GM12873 (cell line): ENCODE data around the gene DNMT3B.

Experiments used
- CTCF ChIP-seq: IDR thresholded peaks from 2 replicates; pipeline ENCODE4 v1.5.1; 2012; ENCODE audit warnings: low read depth, mild to moderate bottlenecking, moderate library complexity, low read length, control low read depth; ENCODE audit not compliant: insufficient read depth; ENCODE audit errors: missing control alignments

DNMT3B gene

DNA sequence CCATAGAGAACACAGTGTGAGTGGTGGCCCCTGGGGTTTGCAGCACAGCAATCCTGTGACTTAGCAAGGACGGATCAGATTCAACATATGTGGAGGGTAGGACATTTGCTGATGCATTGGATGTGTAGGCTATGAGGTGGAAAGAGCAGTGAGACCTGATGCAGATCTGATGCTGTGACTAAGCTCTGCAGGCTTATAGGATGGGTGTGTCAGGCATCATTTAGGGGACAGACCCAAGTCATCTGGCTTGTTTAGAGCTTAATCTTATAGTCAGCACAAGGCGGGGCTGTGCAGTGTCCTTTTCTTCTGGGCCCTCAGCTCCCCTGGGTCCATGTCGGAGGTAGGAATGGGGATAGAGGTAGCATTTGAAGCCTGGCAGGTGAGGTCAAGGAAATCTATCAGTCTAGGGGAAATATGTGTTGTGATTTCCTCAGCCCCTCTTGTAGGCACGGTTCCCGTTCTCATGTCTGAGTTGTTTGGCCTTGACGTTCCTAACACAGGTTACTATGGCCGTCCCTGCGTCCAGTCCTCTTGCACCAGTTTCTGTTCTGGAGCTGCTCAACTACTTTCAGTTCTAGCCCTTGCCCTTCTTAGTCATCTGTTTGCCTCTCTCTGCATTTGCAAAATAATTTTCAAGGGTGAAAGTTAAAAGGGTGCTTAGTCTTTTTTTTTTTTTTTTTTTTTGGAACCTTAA, 42.0 kb downstream of the DNMT3B start:
- TF ChIP-seq CTCF: no peak

- TF ChIP-seq CTCF: no peak
These were observed 42.6 kb downstream of the DNMT3B start for GRCh38 chr20:32804817-32805216.

- no peak for TF ChIP-seq CTCF
These were observed 43.5 kb downstream of the DNMT3B start for GRCh38 chr20:32805721-32806120.

DNA sequence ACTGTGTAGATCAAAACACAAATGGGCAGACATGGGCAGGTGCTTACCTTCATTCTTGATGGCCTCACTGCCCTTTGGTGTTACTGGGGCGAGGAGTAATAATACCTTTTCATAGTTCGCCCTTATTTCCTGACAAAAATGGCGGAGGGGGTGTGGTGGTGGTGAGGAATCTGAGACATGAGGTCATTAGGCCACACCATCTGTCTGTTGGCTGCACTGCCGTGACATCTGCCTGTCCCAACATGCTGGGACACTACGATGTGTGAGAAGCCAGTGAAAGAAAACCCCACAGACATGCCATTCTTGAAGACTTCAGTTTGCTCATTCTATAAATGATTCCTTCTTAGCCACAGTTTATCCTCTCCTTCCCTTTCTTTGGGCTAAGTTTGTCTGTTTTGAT, 44.2 kb downstream of the DNMT3B start:
- TF ChIP-seq CTCF: no peak

DNA sequence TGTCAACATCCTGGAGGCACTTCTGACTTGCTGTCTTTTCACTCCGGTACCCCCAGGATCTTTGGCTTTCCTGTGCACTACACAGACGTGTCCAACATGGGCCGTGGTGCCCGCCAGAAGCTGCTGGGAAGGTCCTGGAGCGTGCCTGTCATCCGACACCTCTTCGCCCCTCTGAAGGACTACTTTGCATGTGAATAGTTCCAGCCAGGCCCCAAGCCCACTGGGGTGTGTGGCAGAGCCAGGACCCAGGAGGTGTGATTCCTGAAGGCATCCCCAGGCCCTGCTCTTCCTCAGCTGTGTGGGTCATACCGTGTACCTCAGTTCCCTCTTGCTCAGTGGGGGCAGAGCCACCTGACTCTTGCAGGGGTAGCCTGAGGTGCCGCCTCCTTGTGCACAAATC, 45.5 kb downstream of the DNMT3B start:
- no peak for TF ChIP-seq CTCF

DNA sequence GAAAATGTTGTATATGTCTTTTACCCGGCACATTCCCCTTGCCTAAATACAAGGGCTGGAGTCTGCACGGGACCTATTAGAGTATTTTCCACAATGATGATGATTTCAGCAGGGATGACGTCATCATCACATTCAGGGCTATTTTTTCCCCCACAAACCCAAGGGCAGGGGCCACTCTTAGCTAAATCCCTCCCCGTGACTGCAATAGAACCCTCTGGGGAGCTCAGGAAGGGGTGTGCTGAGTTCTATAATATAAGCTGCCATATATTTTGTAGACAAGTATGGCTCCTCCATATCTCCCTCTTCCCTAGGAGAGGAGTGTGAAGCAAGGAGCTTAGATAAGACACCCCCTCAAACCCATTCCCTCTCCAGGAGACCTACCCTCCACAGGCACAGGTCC, 46.3 kb downstream of the DNMT3B start:
- no peak for TF ChIP-seq CTCF

- no peak for TF ChIP-seq CTCF
These were observed 47.7 kb downstream of the DNMT3B start for GRCh38 chr20:32809907-32810306.
